Measurements from ENCODE around the gene ACSS2. TPM values are rescaled to one million over a fixed set of nuclear protein-coding genes. Genes with fewer than 3 reads are reported as not detected.

ACSS2 gene
- total and polyA plus RNA-seq, 10 of the 15 experiments (the other 5 are each of a cell fraction or from before 2014, with no cell fraction given) = 2.8 to 37.2 (median 24.2) TPM

- no peak overlapping the region for H3K4me3 ChIP-seq
- intact Hi-C loops (cut with micrococcal nuclease; ENCODE audit: unreplicated experiment) = no loop called here
- no peak for DNase-seq (ENCODE audit: low read depth, low spot score)
- no peak overlapping the region for H3K9ac ChIP-seq (ENCODE audit: control insufficient read depth, insufficient read depth, low read length)
- no peaks in the 10 kb centered on the region for H3K4me1 ChIP-seq (ENCODE audit: control insufficient read depth, insufficient read depth, low read length)
- H3K79me2 ChIP-seq (ENCODE audit: control insufficient read depth, insufficient read depth, low read length) = no peaks in the 10 kb centered on the region
- H2AFZ ChIP-seq (ENCODE audit: control insufficient read depth, low read depth, low read length) = no peak overlapping the region
- H3K9me3 ChIP-seq (replicated peaks; ENCODE audit: control insufficient read depth, insufficient read depth, low read length) = no peaks in the 10 kb centered on the region
- H3K27me3 ChIP-seq (replicated peaks in 1 of 2; ENCODE audit: control insufficient read depth in 2 of 2, insufficient read depth in 2 of 2, low read length in 1 of 2) = no peaks in the 10 kb centered on the region
- RAD21 ChIA-PET (ENCODE audit: unreplicated experiment) = no interaction called here
- peaks cover 6 to 8% of the 10 kb centered on the region in 2 experiments; a peak in 3 of 4 replicates for H3K36me3 ChIP-seq (ENCODE audit: control insufficient read depth in 2 of 2, insufficient read depth in 2 of 2, low read length in 1 of 2)
- SMC1A ChIA-PET (ENCODE audit: uncharacterized antibody, unreplicated experiment) = no interaction called here
- 85% methylated on average over 1 of the region's 1 CpG for WGBS (ENCODE audit: insufficient coverage, insufficient replicate concordance, low lambda C conversion rate, missing lambda C conversion rate)
- CTCF ChIA-PET = interaction anchor here (0.6 kb wide), 2 partner anchors 10 to 15 kb away, joined by 3 read pairs; no protein-coding TSS in a partner anchor
- in situ Hi-C loops (cut with MboI) = no loop called here
- no peak overlapping the region for H3K4me2 ChIP-seq (ENCODE audit: control insufficient read depth, insufficient read depth)
- no TSS peak for BruUV-seq (replicated peaks)
- ATAC-seq = no peak
- H4K20me1 ChIP-seq (ENCODE audit: control insufficient read depth, insufficient read depth) = no peaks in the 10 kb centered on the region
- no peak for FAIRE-seq
- POLR2A ChIA-PET = interaction anchor here (0.6 kb wide), 1 partner anchor 168 kb away, joined by 7 read pairs; no protein-coding TSS in a partner anchor
- H3K27ac ChIP-seq (ENCODE audit: control insufficient read depth, insufficient read depth) = no peak overlapping the region
- TF ChIP-seq, protein P1, sequence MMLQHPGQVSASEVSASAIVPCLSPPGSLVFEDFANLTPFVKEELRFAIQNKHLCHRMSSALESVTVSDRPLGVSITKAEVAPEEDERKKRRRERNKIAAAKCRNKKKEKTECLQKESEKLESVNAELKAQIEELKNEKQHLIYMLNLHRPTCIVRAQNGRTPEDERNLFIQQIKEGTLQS (IDR thresholded peaks at IDR 0.05; ENCODE audit: borderline replicate concordance, extremely low read depth, low read depth, low read length) = no peak
- TF ChIP-seq HSF1 (IDR thresholded peaks at IDR 0.05; ENCODE audit: low read depth, low read length) (no peak), TARDBP (IDR thresholded peaks at IDR 0.05; ENCODE audit: borderline replicate concordance) (no peak), PAX8 (IDR thresholded peaks at IDR 0.05) (no peak), TCF3 (IDR thresholded peaks at IDR 0.05; ENCODE audit: borderline replicate concordance, insufficient read depth, low read depth, low read length) (no peak), SPI1 (IDR thresholded peaks at IDR 0.05; ENCODE audit: borderline replicate concordance, insufficient read depth, low read depth, low read length) (no peak), ZNF687 (IDR thresholded peaks at IDR 0.05) (no peak), SREBF1 (IDR thresholded peaks at IDR 0.05; ENCODE audit: low read length) (no peak), IKZF1 (conservative IDR thresholded peaks at IDR 0.05) (no peak), PML (IDR thresholded peaks at IDR 0.05; ENCODE audit: low read length) (no peak), ZNF217 (IDR thresholded peaks at IDR 0.05) (no peak)
- TF ChIP-seq, protein P2, sequence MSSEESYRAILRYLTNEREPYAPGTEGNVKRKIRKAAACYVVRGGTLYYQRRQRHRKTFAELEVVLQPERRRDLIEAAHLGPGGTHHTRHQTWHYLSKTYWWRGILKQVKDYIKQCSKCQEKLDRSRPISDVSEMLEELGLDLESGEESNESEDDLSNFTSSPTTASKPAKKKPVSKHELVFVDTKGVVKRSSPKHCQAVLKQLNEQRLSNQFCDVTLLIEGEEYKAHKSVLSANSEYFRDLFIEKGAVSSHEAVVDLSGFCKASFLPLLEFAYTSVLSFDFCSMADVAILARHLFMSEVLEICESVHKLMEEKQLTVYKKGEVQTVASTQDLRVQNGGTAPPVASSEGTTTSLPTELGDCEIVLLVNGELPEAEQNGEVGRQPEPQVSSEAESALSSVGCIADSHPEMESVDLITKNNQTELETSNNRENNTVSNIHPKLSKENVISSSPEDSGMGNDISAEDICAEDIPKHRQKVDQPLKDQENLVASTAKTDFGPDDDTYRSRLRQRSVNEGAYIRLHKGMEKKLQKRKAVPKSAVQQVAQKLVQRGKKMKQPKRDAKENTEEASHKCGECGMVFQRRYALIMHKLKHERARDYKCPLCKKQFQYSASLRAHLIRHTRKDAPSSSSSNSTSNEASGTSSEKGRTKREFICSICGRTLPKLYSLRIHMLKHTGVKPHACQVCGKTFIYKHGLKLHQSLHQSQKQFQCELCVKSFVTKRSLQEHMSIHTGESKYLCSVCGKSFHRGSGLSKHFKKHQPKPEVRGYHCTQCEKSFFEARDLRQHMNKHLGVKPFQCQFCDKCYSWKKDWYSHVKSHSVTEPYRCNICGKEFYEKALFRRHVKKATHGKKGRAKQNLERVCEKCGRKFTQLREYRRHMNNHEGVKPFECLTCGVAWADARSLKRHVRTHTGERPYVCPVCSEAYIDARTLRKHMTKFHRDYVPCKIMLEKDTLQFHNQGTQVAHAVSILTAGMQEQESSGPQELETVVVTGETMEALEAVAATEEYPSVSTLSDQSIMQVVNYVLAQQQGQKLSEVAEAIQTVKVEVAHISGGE (CRISPR knock-in tag; IDR thresholded peaks at IDR 0.05) = no peak
- TF ChIP-seq, protein P3, sequence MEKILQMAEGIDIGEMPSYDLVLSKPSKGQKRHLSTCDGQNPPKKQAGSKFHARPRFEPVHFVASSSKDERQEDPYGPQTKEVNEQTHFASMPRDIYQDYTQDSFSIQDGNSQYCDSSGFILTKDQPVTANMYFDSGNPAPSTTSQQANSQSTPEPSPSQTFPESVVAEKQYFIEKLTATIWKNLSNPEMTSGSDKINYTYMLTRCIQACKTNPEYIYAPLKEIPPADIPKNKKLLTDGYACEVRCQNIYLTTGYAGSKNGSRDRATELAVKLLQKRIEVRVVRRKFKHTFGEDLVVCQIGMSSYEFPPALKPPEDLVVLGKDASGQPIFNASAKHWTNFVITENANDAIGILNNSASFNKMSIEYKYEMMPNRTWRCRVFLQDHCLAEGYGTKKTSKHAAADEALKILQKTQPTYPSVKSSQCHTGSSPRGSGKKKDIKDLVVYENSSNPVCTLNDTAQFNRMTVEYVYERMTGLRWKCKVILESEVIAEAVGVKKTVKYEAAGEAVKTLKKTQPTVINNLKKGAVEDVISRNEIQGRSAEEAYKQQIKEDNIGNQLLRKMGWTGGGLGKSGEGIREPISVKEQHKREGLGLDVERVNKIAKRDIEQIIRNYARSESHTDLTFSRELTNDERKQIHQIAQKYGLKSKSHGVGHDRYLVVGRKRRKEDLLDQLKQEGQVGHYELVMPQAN (conservative IDR thresholded peaks at IDR 0.05) = no peak
These were observed 51.3 kb downstream of the ACSS2 start for GRCh38 chr20:34927736-34928135.

Data from GM12878 (cell line).